ENCODE data around the gene CRB1.

The CRB1 gene

DNA sequence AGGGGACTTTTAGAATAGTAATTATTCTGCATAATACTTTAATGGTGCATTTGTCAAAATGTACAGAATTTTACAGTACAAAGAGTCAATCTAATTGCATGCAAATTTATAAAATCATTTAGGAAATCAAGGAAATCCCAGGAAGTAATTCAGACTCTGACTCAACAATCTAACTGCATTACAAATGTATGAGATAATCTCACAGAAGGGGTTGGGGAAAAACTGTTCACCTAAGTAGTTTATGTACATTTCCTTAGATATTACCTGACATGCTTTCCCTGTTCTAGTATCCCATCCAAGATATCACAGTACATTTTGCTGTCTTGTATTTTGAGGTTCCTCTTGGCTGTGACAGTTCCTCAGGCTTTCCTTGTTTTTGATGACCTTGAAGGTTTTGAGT, 4.7 kb downstream of the CRB1 start:
- H3K4me2 ChIP-seq (ENCODE audit: low read depth, low read length, poor library complexity, severe bottlenecking): no peak overlapping the region
- H2AFZ ChIP-seq (ENCODE audit: low read length): no peak overlapping the region
- no peaks in the 10 kb centered on the region for H4K20me1 ChIP-seq (ENCODE audit: insufficient read depth, low read length, poor library complexity, severe bottlenecking)
- no peaks in the 10 kb centered on the region for H3K4me1 ChIP-seq (ENCODE audit: insufficient read depth, low read length, poor library complexity, severe bottlenecking)
- TF ChIP-seq, protein P1, sequence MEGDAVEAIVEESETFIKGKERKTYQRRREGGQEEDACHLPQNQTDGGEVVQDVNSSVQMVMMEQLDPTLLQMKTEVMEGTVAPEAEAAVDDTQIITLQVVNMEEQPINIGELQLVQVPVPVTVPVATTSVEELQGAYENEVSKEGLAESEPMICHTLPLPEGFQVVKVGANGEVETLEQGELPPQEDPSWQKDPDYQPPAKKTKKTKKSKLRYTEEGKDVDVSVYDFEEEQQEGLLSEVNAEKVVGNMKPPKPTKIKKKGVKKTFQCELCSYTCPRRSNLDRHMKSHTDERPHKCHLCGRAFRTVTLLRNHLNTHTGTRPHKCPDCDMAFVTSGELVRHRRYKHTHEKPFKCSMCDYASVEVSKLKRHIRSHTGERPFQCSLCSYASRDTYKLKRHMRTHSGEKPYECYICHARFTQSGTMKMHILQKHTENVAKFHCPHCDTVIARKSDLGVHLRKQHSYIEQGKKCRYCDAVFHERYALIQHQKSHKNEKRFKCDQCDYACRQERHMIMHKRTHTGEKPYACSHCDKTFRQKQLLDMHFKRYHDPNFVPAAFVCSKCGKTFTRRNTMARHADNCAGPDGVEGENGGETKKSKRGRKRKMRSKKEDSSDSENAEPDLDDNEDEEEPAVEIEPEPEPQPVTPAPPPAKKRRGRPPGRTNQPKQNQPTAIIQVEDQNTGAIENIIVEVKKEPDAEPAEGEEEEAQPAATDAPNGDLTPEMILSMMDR (conservative IDR thresholded peaks at IDR 0.05; ENCODE audit: low read length): no peak
- H3K4me3 ChIP-seq (ENCODE audit: low read length, poor library complexity, severe bottlenecking): no peak overlapping the region
- no peaks in the 10 kb centered on the region for H3F3A ChIP-seq (ENCODE audit: low read depth)
- no peaks in the 10 kb centered on the region for H3K9me2 ChIP-seq (replicated peaks; ENCODE audit: low read depth, low read length)
- no peaks in the 10 kb centered on the region for H3K27me3 ChIP-seq (ENCODE audit: insufficient read depth, low read length, poor library complexity, severe bottlenecking)
- no peaks in the 10 kb centered on the region for H3K36me3 ChIP-seq (ENCODE audit: insufficient read depth, low read length)
- H3K9me3 ChIP-seq (ENCODE audit: insufficient read depth, low read depth, low read length): no peaks in the 10 kb centered on the region
- no peaks in the 10 kb centered on the region for H3K79me2 ChIP-seq (ENCODE audit: insufficient read depth, low read length)
- H3K9ac ChIP-seq (ENCODE audit: low read depth, low read length, poor library complexity, severe bottlenecking): no peak overlapping the region

DNA sequence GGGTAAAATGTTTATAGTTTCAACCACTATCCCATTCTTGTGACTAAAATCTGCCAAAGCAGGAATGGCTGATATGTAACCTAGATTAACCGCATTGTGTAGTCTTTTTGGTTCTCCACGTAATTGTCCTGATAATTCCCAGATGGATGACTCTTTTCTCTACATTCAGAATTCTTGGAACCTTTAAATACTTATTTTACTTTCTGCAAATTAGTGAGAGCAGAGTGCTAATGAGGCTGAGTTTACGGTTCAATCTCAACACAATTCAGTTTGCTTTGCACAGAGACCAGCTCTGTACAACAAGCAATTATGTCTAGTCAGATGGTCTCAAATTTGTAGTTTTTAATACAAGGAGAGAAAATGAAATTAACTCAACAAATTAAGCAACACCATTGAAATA, 9.1 kb downstream of the CRB1 start:
- Histone ChIP-seq H2AFZ (ENCODE audit: low read length) (no peak overlapping the region), H3K36me3 (ENCODE audit: insufficient read depth, low read length) (no peaks in the 10 kb centered on the region), H3K4me2 (ENCODE audit: low read depth, low read length, poor library complexity, severe bottlenecking) (no peak overlapping the region), H3K4me1 (ENCODE audit: insufficient read depth, low read length, poor library complexity, severe bottlenecking) (no peaks in the 10 kb centered on the region), H4K20me1 (ENCODE audit: insufficient read depth, low read length, poor library complexity, severe bottlenecking) (no peaks in the 10 kb centered on the region), H3K4me3 (ENCODE audit: low read length, poor library complexity, severe bottlenecking) (no peak overlapping the region), H3K79me2 (ENCODE audit: insufficient read depth, low read length) (no peaks in the 10 kb centered on the region), H3K9ac (ENCODE audit: low read depth, low read length, poor library complexity, severe bottlenecking) (no peak overlapping the region), H3F3A (ENCODE audit: low read depth) (no peaks in the 10 kb centered on the region), H3K9me2 (replicated peaks; ENCODE audit: low read depth, low read length) (no peaks in the 10 kb centered on the region), H3K27me3 (ENCODE audit: insufficient read depth, low read length, poor library complexity, severe bottlenecking) (no peaks in the 10 kb centered on the region), H3K9me3 (ENCODE audit: insufficient read depth, low read depth, low read length) (no peaks in the 10 kb centered on the region)
- no peak for TF ChIP-seq EZH2phosphoT487 (IDR thresholded peaks at IDR 0.05; ENCODE audit: borderline replicate concordance)
- TF ChIP-seq, protein P1 (conservative IDR thresholded peaks at IDR 0.05; ENCODE audit: low read length): no peak

DNA sequence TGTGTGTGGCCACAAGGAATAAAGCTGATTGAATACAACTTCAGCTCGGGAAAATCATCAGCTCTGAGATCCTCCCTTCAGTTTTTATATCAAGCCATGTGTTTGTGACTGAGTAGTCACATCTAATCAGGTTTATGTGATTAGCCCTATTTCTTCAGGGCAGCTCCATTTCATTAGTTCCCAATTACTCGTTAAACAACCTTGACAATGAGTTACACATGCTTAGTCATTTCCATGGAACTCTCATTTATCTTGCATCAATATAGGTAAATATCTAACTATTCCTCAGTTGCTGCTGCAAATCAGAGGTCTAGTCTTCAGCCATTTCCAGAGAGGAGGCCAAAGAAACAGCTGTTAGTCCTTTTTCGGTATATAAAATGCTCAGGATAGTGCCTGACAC, 16.3 kb downstream of the CRB1 start:
- no peaks in the 10 kb centered on the region for H3F3A ChIP-seq (ENCODE audit: low read depth)
- H3K4me3 ChIP-seq (ENCODE audit: low read length, poor library complexity, severe bottlenecking): no peak overlapping the region
- H3K36me3 ChIP-seq (ENCODE audit: insufficient read depth, low read length): no peaks in the 10 kb centered on the region
- H3K9me3 ChIP-seq (ENCODE audit: insufficient read depth, low read depth, low read length): no peaks in the 10 kb centered on the region
- H3K79me2 ChIP-seq (ENCODE audit: insufficient read depth, low read length): no peaks in the 10 kb centered on the region
- TF ChIP-seq, protein P1 (conservative IDR thresholded peaks at IDR 0.05; ENCODE audit: low read length): no peak
- TF ChIP-seq EZH2phosphoT487 (IDR thresholded peaks at IDR 0.05; ENCODE audit: borderline replicate concordance): no peak
- no peaks in the 10 kb centered on the region for H4K20me1 ChIP-seq (ENCODE audit: insufficient read depth, low read length, poor library complexity, severe bottlenecking)
- no peak overlapping the region for H3K4me2 ChIP-seq (ENCODE audit: low read depth, low read length, poor library complexity, severe bottlenecking)
- H3K4me1 ChIP-seq (ENCODE audit: insufficient read depth, low read length, poor library complexity, severe bottlenecking): no peaks in the 10 kb centered on the region
- H3K27me3 ChIP-seq (ENCODE audit: insufficient read depth, low read length, poor library complexity, severe bottlenecking): no peaks in the 10 kb centered on the region
- H3K9ac ChIP-seq (ENCODE audit: low read depth, low read length, poor library complexity, severe bottlenecking): no peak overlapping the region
- no peaks in the 10 kb centered on the region for H3K9me2 ChIP-seq (replicated peaks; ENCODE audit: low read depth, low read length)
- H2AFZ ChIP-seq (ENCODE audit: low read length): no peak overlapping the region

All from Loucy (cell line).